Esophagus muscularis mucosa (tissue), 4 donors: Measurements from ENCODE around the gene BPGM.

ENCODE experiments used
- CTCF ChIP-seq, 3 experiments: fragments of 200-600 bp in 2 of 3; fragments of 450-650 bp in 1 of 3; sonication (generic) in 2 of 3; IDR thresholded peaks; one replicate each; pipeline ENCODE4 v1.5.1; 2017 to 2019; ENCODE audit warnings: antibody characterized with exemption in 3 of 3, mild to moderate bottlenecking in 2 of 3, moderate library complexity in 1 of 3
- EP300 ChIP-seq: sonication (generic); formaldehyde crosslinking; IDR thresholded peaks from one replicate; pipeline ENCODE4 v1.6.1; 2017; ENCODE audit warnings: antibody characterized with exemption
- POLR2A ChIP-seq: fragments of 450-650 bp; IDR thresholded peaks from one replicate; pipeline ENCODE4 v1.6.1; 2017; ENCODE audit warnings: antibody characterized with exemption, moderate library complexity, mild to moderate bottlenecking, low read depth
- POLR2AphosphoS5 ChIP-seq, 2 donors: sonication (generic); formaldehyde crosslinking; IDR thresholded peaks; one replicate each; pipeline ENCODE4 v1.6.1; 2017; ENCODE audit warnings: antibody characterized with exemption in 2 of 2

- TF ChIP-seq POLR2A (no peak), CTCF (IDR thresholded peaks at IDR 0.05) (no peak), POLR2AphosphoS5 (IDR thresholded peaks at IDR 0.05) (no peak), EP300 (no peak)
Measured at GRCh38 chr7:134709197-134709596, 62.5 kb downstream of the BPGM start.
